HG03025 (cell line): ENCODE measurements around the gene ATG2A.

Experiments
- ATAC-seq: cut with Tn5 transposase; IDR thresholded peaks from one replicate; pipeline ENCODE4 v1.9.1; 2021; ENCODE audit warnings: mild to moderate bottlenecking, moderate library complexity; ENCODE audit not compliant: unreplicated experiment, low FRiP score

ATG2A gene

DNA sequence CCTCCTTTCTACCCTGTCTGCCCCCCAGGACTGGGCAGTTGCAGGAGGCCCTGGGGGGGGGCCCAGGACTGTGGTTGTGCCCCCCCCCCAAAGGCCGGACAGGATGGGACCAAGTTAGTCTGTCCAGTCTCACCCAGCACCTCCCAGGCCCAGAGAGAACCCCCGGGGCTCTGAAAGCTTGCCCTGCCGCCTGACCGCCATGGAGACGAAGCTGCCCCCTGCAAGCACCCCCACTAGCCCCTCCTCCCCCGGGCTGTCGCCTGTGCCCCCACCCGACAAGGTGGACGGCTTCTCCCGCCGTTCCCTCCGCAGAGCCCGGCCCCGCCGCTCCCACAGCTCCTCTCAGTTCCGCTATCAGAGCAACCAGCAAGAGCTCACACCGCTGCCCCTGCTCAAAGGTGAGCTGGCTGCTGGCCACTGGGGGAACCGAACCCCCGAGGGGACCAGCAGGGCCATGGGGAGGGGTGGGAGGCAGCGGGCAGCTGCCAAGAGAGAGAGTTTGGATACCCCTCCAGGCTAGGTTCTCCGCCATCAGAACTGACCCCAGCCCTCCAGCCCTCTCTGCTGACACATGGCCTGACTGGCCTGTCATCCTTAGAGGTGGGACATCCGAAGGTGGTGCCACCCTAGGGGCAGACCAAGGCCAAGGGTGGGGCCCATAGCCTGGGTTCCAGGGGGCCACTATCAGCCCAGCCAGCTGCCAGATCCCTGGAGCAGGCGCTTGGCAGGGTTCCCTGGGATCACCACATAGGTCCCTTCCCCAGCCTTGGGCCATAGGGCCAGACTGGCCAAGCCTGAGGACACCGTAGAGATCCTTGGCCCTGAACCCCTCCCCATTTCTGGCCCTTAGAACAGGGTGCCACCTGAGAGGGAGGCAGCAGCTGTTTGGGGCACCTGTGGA, 8.8 kb upstream of the ATG2A start:
- no peak for ATAC-seq

DNA sequence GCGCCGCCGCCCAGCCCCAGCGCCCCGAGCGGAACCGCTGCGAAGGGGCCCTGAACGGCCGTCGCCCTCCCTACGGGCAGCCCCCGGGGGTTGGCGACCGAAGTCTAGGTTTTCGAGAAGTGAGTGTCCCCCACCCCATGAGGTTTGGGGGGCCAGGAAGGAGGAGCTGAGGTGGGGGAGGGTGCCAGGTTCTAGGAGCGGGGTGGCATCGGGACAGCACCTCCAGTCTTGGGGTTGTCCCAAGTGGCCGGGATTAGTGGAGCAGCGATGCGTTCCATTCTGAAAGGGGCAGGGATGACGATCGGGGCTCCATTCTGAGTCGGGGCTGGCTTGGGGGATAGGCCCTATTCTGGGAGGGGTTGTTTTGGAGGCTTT, 7.9 kb upstream of the ATG2A start:
- ATAC-seq = no peak

DNA sequence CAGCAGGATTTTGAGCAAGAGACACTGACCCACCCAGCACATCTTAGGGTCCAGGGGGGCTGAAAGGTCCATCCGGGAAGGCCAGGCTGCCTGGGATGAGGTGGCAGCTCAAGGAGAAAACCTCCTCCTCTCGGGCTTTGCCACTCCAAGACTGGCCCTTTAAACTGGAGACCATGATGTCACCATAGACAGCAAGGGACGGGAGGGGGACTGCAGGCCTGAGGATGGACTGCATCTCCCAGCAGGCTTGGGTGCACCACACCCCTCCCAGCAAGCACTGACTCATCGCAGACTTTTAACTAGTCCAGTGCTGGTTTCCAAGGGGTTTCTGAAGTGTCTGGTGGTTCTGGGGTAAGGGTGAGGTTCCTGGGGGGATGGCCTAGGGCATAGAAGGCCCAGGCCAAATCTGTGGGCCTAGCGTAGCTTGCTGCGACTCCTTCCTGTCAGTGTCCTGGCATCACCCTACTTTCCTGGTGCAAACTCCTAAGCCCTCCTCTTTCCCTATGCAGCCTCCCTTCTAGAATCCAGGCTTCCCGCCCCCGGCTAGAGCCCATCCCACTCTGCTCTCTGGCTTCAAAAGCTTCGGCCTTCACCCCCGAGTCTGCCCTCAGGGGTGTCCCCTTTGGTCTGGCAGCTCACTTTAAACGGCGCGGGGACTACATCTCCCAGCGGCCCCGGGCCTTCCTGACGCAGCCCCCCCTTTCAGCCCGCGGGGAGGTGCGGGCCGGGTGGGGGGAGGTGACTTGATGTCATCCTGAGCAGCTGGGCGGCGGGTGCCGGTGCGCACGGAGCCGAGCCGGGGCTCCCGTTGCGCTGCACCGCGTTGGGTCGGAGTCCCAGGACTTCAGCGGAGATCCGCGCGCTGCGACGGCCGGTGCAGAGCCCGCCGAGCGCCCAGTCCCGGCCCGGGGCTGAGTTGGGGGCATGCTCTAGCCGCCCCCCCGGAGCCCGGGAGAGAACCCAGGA, 7.2 kb upstream of the ATG2A start, which contains the start of gene PPP2R5B:
TSS of gene PPP2R5B (plus strand) at position 746 of the 966 bp plus-strand sequence. CDS start 1,046 bp downstream, outside the sequence.
- ATAC-seq = peak; percentile 76

DNA sequence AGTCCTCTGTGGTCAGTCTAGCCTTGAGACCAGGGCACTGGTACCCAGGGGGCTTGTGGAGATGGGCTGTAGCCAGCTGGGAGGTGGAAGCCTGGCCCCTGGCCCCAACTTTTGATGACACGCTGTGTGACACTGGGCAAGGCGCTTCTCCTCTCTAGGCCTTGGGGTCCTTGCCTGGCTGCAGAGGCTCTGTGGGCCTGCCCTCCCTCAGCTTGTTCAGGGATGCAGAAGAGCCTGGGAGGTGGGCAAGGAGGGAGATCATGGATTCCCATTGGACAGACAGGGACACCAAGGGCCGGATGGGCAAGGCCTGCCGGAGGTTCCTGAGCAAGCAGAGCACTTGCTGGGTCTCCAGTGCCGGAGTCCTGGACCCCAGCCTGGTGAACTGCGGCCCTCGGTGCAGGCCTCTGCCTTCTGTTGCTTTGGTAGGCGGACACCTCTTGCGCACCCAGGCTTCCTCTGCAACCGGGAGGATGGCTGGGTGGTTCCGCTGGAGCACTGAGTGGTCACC, 6.2 kb upstream of the ATG2A start:
- no peak for ATAC-seq

DNA sequence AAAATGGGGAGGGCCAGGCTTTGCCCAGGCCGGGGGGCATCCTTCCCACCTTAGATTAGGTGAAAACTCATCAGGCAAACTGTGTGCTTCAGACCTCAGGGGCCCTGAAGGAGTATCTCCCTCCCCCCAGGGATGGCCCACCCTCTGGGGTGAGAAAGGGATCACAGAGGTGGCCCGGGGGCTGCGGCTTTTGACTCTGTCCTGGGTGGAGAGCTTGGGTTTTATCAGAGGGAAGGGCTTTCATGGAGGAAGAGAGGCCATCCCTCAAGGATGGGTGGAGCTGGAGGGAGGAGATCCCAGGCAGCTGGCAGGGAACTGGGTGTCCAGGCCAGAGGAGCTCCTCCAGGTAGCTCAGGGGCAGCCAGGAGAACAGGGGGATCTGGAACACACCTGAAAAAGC, 4.4 kb upstream of the ATG2A start:
- ATAC-seq = no peak

DNA sequence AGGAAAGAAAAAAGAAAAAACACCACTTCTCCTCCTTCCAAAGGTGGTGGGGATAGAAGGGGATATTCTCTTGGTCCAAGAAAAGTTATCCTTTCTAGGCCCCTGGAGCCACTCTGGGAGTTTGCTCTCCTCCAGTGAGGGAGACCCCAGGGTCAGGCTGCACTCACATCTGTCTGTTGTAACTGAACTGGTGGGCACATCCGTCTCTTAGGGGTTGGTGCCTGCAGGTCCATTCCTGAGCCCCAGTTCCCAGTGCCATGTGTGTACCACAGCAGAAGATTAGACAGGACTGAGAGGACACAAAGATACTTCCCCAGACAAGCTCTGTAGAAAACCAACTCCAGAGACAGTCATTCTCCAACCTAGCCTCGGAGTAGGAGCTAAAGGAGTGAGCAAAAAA, 3.1 kb upstream of the ATG2A start:
- no peak for ATAC-seq

DNA sequence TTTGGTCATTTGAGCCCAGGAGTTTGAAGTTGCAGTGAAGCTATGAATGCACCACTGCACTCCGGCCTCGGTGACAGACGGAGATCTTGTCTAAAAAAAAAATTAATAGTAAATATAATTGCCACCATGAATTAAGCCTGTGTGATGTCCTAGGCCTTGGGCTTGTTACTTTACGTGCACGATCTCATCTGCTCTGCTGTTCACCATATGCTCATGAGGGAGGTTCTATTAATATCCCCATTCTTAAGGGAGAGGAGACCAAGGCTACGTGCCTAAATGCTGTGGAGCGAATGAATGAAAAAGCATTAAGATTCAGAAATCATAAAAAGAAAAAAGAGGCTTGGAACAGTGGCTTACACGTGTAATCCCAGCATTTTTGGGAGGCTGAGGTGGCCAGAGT, 2.6 kb upstream of the ATG2A start:
- no peak for ATAC-seq

DNA sequence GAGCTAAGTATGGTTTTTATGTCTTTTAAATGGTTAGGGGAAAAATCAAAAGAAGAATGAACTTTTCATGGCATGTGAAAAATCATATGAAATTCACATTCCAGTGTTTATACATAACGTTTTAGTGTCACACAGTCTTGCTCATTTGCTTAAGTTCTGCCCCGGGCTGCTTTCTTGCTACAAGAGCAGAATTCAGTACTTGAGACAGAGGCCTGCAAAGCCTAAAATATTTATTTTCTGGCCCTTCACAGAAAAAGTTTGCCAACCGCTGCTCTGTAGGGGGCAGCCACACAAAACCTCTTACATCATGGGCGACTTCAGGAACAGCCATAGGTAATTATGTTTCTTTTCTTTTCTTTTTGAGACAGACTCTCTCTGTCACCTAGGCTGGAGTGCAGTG, 1.0 kb upstream of the ATG2A start:
- no peak for ATAC-seq

DNA sequence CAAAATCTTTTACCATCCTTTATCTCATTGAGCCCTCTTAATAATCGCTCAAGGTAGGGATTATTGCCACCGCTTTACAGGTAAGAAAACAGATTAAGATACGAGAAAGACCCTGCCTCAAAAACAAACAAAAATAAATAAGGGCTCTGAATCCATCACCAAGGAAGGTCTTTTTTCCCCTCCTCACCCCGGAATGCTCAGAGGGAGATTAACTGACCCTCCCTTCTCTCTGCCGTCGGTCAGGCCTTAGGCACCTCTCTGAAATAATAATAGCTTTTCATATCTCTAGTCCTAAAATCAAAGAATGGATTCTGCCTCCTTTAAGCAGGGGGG, 620 bp upstream of the ATG2A start:
- no peak for ATAC-seq

DNA sequence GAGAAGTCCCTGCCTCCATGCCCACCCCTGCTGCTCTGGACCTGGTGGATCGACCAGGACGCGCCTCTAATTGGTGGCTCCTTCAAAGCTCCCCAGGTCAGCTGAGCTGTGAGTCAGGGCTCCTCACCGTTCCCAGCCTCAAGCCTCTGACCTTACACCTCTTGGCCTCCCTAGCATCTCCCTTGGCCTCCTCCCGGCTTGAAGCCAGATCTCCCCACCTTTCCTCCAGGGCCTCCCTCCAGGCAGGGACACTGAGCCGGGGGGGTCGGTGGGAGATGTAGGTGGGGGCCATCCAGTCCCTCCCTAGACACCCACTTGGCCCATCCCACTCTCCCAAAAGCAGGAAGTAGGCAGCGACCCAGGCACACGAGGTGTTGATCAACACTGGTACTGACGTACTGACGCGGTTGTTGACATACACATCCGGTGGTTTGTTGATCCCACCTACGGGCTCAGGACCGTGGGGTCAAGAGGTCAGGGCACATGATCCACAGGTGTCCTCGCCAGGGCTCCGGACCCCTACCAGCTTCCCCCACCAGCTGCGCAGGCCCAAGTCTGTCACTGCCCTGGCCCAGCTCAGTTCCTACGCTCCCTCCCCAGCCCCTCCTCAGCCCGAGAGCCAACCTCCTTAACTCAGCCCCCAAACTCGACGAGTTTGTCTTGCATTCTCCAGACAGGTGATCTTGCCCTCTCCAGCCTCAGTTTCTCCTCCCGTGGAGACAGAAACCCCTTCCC, 802 bp downstream of the ATG2A start:
- no peak for ATAC-seq

DNA sequence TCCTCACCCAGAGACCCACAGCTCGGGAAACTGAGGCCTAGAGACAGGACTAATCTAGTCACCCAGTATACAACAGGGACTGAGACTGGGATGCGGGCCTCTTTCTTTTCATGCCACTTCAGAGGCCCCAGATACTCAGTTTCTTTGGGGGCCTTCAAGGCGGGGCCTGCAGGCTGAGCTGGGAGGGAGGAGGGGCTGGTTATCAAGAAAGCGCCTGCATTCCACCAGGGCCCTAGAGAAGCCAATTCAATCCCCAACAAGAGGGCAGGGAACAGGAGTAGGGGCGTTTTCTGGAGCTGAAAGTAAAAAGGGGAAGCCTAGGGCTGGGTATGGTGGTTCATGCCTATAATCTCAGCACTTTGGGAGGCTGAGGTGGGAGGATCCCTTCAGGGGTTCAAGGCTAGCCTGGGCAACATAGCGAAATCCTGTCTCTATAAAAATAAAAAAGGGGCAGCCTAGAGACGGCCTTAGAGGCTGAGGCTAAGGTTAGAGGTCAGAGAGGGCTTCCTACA, 1.6 kb downstream of the ATG2A start:
- no peak for ATAC-seq

DNA sequence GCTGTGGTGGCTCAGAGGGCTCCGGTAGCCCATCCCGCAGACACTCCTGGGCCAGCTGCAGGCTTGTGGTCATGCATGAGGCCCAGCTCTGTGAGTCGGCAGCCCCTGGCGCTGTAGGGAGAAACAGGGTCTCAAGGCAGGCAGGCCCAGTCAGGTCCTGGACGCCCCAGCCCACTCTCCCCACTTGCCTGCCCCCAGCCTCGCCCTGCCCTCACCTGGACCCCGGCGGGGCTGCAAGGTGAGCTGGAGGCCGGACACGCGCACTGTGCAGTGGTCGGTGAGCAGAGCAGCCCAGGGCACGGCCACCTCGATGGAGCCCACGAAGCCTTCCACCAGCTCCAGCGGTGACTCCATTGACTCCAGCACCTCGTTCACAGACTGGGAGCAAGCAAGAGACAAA, 2.9 kb downstream of the ATG2A start:
- ATAC-seq = no peak

DNA sequence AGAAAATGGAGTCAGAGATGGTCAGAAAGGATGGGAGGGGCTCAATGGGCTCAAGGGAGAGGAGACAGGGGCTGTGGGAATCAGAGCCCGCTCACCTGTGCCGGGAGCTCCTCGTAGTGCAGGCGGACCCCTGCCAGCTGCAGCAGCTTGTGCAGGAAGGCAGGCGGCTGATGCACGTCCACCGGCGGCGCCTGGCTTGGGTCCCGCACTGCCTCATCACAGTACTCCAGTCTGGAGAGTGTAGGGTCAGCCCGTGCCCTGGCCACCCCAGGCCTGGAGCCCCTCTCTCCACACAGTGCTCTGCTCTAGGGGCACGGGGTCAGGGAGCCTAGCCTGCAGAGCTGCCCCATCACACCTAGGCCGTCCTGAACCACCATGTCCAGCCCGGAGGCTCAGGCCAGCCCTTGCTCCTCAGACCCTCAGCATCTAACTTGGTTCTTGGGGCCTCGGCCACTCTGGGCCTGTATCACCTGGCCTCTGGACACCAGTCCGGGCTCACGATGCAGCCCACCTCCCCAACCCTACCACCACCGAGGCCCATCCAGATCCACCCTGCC, 3.8 kb downstream of the ATG2A start:
- ATAC-seq = no peak

DNA sequence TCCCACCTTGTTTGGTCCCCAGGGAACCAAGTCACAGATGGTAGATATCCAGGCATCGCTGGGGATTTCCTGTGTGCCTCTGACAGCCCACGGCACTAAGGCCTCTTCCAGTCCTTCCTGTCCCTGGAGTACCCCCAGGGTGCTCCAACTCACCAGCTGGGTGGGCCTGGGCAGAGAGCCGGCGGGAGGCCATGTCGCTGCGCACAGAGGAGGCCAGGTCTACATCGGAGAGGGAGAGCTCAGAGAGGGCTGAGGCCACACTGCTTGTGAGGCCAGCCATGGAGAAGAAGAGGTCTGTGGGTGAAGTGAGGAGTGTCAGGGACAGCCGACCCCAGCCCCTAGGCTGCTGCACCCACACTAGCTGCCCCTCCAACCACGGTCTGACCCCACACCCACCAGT, 5.3 kb downstream of the ATG2A start:
- no peak for ATAC-seq

DNA sequence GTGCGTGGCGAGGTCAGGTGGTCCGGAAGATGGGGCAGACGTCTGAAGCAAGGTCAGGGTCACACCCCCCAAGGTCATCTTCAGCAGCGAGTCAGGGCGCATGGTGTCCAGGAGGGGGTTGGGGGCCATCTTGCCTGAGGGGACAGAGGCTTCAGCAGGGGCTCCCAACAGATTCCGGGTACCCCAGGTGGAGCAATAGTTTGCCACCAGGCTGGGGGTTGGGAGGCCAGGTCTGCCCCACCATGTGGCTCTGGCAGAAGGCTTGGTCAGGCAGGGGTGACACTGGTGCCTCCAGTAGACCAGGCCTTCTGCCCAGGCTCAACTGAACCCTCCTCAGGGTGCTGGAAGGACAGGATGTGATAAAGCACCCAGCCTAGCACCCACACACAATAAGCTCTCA, 5.9 kb downstream of the ATG2A start:
- ATAC-seq = no peak

DNA sequence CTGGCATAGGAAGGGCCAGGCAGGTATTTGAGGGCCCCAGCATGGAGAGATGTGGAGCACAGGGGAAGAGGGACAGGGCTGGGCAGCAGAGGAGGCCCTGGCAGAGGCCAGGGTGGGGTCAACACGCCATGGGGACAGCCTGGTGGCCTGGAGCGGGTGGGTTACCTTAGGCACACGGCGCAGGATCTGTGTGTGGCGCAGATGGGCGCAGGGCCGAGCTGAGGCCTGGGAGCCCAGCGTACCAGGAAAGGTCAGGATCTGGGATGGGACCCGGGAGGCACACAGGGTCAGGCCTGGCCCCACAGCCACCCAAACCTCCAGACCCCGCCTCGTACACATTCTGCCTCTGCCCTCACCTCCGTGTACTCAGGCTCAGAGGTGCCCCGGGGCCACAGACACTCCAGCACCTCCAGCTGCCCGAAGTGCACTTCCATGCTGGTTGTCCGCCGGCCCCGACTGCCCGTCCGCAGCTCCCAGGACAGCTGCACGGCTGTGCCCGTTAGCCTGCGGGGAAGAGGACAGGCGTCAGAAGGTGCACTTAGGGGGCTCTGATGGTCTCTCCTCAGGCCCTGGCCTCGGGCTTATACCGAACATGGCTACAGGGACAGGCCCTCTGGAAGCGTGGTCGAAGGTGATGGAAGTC, 6.4 kb downstream of the ATG2A start:
- no peak for ATAC-seq

DNA sequence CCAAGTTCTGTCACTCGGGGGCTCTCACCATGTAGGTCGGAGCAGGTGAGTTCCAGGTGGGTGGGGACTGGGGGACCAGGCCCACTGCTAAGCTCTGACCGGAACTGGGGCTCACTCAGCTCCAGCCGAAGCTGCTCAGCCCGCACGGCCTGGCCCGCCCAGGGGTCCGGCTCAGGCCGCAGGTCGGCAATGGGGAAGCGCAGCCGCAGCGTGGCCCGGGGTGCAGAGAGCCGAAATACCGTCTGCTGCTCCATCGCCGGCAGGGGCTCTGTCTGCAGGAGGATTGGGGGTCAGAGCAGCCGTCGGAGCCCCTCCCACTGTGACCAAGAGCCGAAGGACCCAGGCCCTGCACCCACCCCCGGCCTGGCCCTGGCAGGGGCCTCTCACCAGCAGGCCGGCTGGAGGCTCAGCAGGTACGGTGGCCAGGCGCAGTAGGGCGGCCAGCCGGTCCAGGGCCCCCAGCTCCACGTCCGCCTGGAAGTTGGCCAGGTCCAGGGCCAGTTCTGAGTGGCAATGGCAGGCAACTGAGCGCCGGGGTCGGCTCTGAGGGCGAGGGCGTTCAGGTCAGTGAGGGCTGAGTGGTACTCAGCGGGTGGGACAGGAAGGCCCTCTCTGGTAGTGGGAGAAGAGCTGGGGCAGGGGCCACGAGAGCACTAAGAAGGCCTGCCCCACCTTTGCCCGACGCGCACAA, 7.2 kb downstream of the ATG2A start:
- ATAC-seq = no peak

DNA sequence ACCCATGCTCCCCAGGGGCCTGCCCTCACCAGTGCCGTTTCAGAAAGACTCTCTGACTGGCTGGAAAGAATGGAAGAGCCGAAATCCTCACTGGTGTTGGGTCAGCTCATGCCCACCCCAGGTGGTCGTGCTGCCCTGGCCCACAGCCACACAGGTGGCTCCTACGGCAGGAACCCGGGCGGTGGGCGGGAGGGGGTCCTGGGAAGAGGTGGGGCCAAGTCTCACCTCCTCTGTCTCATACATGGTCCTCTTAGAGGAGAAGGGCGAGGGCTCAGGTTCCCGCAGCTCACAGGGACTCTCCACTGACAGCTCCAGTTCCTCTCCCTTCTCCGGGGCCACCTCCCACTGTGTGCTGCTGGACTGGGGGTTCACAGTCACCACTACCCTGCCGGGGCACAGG, 8.2 kb downstream of the ATG2A start:
- no peak for ATAC-seq

DNA sequence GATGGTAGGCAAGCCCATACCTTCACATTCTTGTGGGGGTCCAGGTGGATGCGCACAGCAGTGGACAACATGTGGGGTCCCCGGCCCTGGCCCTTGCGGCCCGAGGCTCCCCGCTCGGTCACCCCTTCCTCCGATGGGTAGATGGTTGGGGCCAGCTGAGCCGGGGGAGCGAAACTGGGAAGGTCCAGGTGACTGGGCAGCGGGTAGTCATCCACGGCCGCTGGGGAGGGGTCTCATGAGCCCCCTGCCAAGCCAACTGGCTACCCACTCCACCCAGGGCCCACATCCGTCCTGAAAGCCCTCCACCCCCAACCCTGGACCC, 10.7 kb downstream of the ATG2A start:
- no peak for ATAC-seq
